Right renal pelvis (tissue), 4 donors: ENCODE measurements around the gene SRRM2. TPM values are rescaled to one million over a fixed set of nuclear protein-coding genes. Genes with fewer than 3 reads are reported as not detected.

ENCODE experiments used
- DNase-seq, 4 donors: peaks; one replicate each; pipeline ENCODE4 v3.0.0-alpha.2; 2013; ENCODE audit warnings: low read depth in 4 of 4, low spot score in 3 of 4, missing footprints in 1 of 4
- polyA plus RNA-seq, 4 donors: library from polyadenylated mRNA; unstranded; fragments of 120-200 nt; gene quantifications; one replicate each; pipeline ENCODE4 v1.2.1, GENCODE V29; 2013; ENCODE audit not compliant: insufficient read length in 4 of 4

SRRM2 gene
- polyA plus RNA-seq, 4 donors = 477 to 678 (median 529) TPM

DNA sequence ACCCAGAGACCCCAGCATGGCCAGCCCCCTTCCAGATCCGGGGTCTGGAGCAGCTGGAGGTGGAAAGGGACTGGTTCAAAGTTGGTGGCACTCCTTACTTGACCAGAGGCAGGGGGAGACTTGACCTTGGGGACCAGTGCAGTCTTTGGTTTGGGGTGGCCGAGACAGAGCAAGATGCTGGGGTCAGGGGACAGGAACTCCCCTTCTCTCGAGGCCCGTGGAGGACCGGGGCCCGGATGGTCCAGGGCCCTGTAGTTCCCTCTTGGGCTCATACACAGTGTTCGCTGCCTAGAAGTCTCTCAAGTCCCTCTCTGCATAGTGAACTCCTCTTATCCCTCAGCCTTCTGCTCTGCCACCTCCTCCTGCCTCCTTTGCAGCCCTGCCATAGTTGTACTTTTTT, 35.5 kb downstream of the SRRM2 start:
- no peak for DNase-seq

DNA sequence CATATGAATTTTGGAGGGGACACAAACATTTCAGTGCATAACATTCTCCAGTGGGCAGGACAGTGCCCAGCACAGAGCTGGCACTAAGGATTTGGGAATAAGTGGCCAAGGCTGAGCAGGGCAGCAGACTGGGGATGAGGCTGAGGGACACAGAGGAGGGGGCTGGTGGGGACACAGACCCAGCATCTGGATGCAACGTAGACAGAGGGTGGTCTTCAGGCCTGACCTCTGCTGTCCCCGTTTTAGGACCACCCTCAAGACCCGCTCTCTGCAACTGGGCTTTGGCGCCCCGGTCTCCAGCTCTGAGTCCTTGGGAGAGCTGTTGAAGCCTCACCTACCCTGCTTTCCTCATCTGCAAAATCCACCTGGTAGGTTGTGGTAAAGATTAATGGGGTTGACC, 38.2 kb downstream of the SRRM2 start:
- DNase-seq = no peak

DNA sequence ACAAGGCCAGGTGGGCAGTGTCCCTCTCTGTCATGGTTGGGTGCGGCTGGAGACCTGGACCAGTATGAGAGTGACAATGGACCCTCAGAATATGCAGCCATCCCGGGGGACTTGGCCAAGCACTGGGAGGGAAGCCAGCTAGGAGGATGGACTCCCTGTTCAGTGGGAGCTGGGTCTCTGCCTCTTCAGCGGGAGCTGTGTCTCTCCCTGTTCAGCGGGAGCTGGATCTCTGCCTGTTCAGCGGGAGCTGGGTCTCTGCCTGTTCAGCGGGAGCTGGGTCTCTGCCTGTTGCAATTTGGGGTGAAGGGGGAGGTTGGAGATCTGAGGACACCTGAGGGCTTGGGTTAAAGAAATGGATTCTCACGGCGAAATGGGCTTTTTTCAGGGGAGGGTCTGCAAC, 38.7 kb downstream of the SRRM2 start:
- DNase-seq = no peak

DNA sequence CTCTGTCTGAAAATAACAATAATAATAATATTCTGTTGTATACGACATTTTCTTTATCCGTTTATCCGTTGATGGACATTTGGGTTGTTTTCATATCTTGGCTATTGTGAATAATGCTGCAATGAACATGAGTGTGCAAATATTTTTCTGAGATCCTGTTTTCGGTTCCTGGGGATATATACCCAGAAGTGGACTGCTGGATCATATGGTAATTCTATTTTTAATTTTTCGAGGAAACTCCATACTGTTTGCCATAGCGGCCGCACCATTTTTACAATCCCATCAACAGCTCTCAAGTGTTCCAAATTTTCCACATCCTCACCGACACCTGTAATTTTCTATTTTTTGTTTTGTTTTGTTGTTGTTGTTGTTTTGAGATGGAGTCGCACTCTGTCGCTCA, 40.5 kb downstream of the SRRM2 start:
- DNase-seq = no peak

DNA sequence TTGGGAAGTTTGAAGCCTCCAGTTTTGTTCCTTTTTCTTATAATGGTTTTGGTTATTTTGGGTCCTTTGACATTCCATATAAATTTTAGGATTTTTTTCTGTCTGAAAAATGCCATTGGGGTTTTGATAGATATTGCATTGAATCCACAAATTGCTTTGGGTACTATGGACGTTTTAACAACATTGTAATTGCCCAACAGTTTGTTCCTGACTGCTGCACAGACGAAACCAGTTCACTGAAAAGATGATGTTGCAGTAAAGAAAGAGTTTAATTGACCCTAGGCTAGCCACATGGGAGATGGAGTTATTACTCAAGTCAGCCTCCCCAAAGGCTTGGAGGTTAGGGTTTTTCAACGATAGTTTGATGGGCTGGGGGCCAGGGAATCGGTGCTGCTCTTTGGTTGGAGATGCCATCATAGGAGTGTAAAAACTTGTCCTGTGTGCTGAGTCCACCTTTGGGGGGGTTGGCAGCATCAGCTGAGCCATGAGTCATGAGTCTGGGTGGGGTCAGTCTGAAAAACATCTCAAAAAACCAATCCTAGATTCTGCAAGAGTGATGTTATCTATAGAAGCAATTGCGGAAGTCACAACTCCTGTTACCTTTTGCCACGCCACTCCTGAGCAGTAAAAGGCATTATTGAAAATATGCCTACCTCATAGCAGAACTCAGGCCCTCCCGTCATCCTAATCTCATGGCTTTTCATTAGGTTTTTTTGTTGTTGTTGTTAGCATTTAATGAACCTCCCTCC, 43.1 kb downstream of the SRRM2 start:
- no peak for DNase-seq

DNA sequence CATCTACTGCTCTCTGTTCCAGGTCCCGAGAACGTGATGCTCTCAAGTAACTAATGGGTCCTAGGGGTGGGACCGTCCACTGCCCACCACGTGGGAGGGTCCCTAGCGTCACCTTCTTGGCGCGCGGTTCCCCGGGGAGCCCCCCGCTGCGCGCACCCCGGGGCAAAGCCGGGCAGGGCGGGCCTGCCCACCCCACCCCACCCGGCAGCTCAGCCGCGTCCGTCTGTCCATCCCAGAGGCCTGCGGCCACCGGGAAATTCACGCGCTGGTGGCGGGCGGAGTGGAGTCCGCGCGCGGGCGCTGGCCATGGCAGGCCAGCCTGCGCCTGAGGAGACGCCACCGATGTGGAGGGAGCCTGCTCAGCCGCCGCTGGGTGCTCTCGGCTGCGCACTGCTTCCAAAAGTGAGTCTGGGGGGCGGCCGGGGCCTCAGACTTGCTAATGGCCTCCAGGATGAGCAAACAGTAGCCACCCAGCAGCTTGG, 46.3 kb downstream of the SRRM2 start:
- no peak for DNase-seq

DNA sequence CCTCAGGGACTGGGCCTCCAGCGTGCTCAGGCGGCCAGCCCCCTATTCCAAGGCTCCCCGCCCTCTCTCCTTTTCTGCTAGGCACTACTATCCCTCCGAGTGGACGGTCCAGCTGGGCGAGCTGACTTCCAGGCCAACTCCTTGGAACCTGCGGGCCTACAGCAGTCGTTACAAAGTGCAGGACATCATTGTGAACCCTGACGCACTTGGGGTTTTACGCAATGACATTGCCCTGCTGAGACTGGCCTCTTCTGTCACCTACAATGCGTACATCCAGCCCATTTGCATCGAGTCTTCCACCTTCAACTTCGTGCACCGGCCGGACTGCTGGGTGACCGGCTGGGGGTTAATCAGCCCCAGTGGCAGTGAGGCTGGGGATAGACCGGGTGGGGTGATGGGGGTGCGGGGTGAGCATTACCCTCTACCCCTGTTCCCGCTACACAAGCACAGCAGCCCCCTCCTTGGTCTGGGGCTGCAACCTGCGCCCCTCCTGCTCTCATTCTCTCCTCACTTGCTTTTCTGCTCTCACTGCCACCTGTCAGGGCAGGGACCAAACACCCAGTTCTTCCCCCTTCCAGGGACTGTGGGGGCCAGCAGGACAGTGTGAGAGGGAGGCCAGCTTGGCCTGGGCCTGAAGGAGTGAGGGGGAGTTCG, 46.9 kb downstream of the SRRM2 start:
- no peak for DNase-seq

DNA sequence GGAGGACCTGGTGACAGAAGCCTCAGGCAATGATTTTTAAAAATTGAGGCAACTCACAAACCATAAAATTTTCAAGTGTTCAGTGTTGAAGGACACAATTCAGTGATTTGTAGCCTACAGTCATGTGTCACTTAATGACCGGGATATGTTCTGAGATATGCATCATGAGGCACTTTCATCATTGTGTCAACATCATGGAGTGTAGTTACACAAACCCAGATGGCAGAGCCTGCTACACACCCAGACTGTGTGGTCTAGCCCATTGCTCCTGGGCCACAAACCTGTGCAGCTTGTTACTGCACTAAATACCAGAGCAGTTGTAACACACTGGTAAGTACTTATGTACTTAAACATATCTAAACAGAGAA, 47.4 kb downstream of the SRRM2 start:
- DNase-seq = no peak

DNA sequence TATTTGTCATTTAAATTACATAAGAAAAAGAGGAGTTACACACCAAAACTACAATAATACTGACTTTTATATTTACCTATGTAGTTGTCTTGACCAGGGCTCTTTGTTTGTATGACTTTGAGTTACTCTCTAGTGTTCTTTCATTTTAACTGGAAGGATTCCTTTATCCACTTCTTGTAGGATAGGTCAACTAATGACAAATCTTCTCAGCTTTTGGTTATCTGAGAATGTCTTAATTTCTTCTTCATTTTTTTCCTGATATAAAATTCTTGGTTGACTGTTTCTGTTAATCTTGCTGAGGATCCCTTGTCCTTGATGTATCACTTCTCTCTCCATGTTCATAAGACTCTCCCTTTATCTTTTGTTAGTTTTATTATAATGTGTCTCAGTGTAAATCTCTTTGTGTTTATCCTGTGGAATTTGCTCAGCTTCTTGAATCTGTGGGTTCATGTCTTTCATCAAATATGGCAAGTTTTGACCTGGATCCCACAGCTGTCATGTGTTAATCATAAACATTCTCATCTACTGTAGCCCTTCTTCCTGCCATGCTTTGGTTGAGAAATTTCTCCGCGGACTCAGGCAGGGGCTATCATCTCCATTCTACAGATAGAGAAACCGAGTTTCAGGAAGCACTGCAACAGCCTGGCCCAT, 51.2 kb downstream of the SRRM2 start:
- DNase-seq = no peak

DNA sequence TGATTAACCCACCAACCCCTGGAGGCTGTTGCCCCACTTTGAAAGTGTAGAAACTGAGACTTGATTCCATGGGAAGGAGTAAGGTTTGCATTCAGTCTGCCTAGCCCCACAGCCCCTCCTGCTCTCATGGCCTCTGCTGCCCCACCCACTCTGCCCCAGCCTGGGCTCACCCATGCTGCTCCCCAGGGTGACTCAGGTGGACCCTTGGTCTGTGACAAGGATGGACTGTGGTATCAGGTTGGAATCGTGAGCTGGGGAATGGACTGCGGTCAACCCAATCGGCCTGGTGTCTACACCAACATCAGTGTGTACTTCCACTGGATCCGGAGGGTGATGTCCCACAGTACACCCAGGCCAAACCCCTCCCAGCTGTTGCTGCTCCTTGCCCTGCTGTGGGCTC, 52.3 kb downstream of the SRRM2 start:
- DNase-seq = no peak

DNA sequence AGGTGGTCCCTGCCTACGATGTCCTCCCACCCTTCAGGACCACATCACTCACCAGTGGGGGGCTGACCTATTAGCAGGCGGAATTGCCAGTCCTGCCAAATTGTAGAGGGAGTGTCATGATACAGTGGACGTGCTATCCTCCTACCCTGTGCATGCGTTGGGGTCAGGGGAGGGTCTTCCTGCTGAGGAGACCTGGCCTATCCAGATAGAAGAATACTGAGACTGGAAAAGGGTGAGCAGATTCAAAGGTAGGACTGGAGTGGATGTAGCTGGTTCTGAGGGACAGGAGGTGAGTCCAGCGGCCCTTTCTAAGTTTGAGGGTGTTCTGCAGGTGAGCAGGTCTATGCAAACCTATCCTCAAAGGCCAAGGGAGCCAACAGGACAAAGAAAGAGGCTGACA, 53.8 kb downstream of the SRRM2 start:
- no peak for DNase-seq

DNA sequence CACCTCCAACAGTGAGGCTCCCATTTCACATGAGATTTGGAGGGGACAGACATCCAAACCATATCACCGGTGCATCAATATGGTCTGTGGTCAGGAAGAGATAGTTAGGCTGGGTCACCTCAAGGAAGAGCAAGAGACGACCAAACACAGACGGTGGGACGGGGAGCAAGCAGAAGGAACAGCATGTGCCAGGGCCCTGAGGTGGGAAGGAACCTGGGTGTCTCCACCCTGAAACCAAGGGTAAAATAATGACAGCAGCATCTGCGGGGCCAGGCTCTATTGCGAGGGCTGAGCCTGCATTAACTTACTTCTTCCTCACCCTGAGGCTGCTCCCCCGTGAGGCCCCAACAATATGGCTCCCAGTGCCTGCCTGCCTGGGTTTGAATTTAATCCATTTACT, 55.7 kb downstream of the SRRM2 start:
- DNase-seq = no peak

DNA sequence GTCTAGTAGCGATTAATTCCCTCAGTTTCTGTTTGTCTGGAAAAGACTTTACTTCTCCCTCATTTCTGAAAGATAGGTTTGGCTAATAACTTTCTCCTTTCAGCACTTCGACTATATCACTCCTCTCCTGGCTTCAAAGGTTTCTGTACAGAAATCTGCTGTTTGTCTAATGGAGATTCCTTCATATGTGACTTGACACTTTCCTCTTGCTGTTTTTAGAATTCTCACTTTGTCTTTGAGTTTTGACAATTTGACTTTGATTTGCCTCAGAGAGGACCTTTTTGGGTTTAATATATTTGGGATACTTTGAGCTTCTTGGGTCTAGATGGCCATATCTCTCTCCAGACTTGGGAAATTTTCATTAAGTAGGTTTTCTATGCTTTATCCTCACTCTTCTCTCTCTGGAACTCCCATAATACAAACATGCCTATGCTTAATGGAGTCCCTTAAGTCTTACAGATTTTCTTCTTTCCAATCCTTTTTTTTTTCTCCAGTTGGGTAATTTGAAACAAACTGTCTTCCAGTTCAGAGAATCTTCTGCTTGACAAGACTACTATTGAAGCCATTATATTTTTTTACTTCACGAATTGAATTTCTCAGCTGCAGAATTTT, 56.8 kb downstream of the SRRM2 start:
- DNase-seq = no peak

DNA sequence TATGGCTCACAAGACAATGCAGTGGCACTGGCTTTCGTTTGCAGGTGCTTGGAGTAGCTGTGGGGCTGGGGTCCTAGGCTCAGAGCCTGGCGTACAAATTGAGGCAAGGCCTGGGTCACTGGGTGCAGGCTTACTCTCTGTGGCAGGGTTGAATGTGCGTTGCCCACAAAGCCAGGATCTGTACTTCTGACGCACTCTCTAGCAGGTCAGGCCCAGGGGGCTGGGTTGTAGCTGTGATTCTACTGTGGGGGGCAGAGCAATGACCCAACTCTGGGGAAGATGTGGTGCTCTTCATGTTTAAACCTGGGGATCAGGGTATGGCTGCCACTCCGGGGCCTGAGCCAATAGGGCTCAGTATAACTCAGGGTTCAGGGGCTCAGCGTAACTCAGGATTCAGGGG, 58.2 kb downstream of the SRRM2 start:
- no peak for DNase-seq

DNA sequence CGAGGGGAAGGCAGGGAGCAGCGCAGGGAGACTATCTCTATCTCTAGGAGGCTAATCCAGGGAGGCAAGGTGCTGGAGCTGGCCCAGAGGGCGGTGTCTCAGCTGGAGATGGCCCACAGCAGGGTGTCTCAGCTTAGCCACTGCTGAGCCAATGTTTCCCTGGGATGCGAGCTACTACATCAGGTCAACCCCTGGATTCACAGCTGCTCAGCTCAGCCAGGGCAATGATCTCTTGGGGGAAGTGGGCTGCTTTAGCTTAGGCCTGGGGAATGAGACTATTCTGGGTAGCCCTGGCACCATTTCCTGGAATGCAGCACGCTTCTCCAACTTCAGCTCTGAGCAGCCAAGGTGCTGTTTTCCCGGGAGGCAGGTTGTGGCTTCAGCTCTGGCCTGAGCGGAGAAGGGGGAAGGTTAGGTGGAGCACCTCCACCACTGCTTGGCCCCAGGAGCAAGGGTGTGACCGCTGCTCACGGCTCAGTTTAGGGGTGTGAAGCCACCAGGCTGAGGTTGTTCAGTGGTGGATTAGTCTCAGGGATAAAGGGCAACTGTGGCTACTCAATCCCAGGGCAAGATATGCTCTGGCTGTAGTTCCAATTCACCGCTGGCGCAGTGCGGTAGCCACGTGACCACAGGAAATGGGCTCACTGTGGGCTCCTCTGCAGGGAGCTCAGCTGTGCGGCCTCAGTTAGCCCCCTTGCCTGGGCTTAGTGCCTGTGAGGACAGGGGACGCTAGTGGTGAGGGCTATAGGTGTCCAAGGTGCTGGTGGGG, 59.4 kb downstream of the SRRM2 start:
- DNase-seq = no peak

DNA sequence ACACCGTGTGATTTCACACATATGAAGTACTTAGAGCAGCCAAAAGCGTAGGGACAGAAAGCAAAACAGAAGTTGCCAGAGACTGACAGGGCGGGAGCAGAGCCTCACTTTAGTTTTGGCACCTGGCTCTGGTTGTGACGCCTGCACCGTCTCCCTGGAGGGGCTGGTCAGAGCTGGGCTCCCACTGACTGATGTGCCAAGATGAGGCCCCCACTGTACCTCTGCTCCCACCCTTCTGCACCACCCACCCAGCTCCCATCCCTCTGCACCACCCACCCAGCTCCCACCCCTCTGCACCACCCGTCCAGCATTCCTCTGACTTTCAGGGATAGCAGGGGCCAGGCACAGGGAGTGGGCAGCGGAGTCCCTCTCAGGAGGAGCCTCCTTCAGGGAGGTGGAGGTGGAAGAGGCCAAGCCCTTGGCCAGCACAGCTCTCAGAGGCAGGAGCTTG, 61.4 kb downstream of the SRRM2 start:
- DNase-seq = no peak

DNA sequence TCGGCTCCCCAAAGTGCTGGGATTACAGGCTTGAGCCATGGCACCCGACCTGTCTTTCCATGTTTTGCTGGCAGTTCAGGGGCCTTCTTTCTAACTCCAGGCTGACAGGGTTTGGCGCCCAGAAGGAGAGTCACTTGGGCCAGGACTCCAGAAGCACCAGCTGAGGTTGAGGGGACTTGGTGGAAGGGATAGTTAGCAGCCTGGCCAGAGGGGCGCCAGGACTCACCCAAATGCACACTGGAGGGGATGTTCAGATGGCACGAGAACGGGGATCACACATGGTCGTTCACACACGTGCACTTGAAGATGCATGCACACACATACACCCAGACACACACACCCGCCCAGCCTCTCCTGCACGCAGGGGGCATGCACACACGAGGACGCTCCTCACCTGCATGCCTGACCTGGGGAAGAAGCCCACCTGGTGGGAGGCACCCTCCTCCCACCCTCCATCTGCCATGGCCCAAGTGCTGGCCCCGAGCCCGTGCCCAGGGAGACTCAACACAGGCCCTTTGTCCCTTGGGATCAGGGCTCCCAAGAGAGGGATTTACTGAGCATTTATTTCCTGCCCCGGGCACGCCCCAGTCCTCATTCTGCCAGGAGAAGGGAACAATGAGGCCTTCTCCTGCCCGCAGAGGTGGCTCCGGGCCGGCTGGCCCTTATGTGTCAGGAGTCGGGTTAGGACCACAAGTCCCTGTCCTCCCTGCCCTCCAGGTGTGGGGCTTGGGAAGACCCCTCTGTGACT, 62.3 kb downstream of the SRRM2 start:
- DNase-seq = no peak

DNA sequence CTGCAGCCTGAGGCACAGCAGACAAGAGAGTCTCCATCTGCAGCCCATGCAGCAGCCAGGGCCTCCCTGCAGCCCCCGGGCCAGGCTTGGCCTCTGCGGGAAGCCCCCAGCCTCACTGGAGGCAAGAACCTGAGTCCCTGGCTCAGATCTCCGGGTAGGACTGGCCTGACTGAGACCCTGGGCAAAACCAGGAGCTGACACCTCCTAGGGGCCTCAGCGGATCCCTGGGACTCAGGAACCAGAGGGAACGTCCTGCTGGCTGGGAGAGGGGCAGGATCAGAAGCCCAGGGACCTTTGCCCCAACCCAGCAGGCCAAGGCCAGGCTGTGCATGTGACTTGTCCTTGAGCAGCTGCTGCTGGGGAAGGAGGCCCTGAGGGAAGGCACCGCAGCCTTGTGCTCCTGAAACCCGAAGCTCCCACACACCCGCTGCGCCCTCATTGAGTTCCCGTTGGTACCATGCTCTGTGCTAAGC, 62.9 kb downstream of the SRRM2 start:
- no peak for DNase-seq

DNA sequence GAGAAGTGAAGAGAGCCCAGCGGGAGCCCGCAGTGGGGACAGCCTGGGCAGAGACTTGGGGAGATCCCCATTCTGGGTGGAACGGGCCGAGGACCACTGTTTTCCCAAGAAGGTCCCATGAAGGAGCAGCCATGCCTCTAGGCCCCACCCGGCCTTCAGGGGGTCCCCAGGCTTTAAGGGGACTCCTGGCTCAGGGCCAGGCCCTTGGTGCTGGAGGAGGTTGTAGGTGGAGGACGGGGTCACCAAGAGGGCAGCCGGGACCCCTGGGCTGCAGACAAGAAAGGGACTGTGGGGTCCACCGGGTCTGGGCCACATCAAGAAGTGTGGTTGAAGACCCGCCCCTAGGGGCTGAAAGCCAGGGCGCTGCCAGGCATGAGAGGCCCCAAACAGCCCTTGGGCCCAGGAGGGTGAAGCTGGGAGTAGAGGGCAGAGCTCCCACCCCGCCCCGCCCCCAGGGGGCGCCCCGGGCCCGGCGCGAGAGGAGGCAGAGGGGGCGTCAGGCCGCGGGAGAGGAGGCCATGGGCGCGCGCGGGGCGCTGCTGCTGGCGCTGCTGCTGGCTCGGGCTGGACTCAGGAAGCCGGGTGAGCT, 64.4 kb downstream of the SRRM2 start, which contains the start of gene PRSS21:
TSS of gene PRSS21 (plus strand) at position 487 of the 589 bp plus-strand sequence. CDS start at position 519, 32 bp downstream.
- no peak for DNase-seq
